ENCODE results near the gene DCP1B. TPM values are rescaled to one million over a fixed set of nuclear protein-coding genes. Genes with fewer than 3 reads are reported as not detected.

DCP1B gene
- total RNA-seq, 1 experiment from 2014 or later, result 4.8 TPM

GRCh38 chr12:2049604-2050540 lies 45.6 kb upstream of the DCP1B start:
- H3K36me3 ChIP-seq (ENCODE audit: control insufficient read depth, insufficient read depth, low read length), result no peaks in the 10 kb centered on the region
- H3K27me3 ChIP-seq (ENCODE audit: control insufficient read depth, insufficient read depth, low read length), result peaks cover 13% of the 10 kb centered on the region
- ATAC-seq (no peak), DNase-seq (ENCODE audit: low read depth, low spot score) (no peak)
- no peaks in the 10 kb centered on the region for H3K4me1 ChIP-seq (ENCODE audit: control insufficient read depth, insufficient read depth, low read length)
- no peak overlapping the region for H3K27ac ChIP-seq (ENCODE audit: low read length)
- H3K4me3 ChIP-seq (ENCODE audit: low read depth in 2 of 2, low read length in 2 of 2), result no peak overlapping the region
- ChIA-PET POLR2A (no interaction called here), CTCF (no interaction called here)
- intact Hi-C loops (cut with micrococcal nuclease; ENCODE audit: unreplicated experiment) (no loop called here), in situ Hi-C loops (cut with HindIII; ENCODE audit: low pct_unique_long_range_greater_than_20kb, low sequenced_read_pairs) (no loop called here)
- no peaks in the 10 kb centered on the region for H3K9me3 ChIP-seq (ENCODE audit: control insufficient read depth, insufficient read depth, low read depth, low read length)
- TF ChIP-seq CTCF (IDR thresholded peaks at IDR 0.05) (no peak), TCF7L2 (IDR thresholded peaks at IDR 0.05; ENCODE audit: low read depth, low read length) (no peak), REST (IDR thresholded peaks at IDR 0.05; ENCODE audit: insufficient read depth in 1 of 2, low read depth in 2 of 2, low read length in 1 of 2) (no peak), SIN3A (IDR thresholded peaks at IDR 0.05; ENCODE audit: borderline replicate concordance, insufficient read depth, low read depth, low read length) (no peak), POLR2AphosphoS5 (IDR thresholded peaks at IDR 0.05; ENCODE audit: low read depth, low read length) (no peak)
- no TSS peak for BruUV-seq (replicated peaks)

GRCh38 chr12:2047752-2048151 lies 43.5 kb upstream of the DCP1B start:
- no TSS peak for BruUV-seq (replicated peaks)
- ATAC-seq, result no peak
- Histone ChIP-seq H3K4me1 (ENCODE audit: control insufficient read depth, insufficient read depth, low read length) (no peaks in the 10 kb centered on the region), H3K9me3 (ENCODE audit: control insufficient read depth, insufficient read depth, low read depth, low read length) (no peaks in the 10 kb centered on the region), H3K36me3 (ENCODE audit: control insufficient read depth, insufficient read depth, low read length) (no peaks in the 10 kb centered on the region), H3K27ac (ENCODE audit: low read length) (no peak overlapping the region), H3K27me3 (ENCODE audit: control insufficient read depth, insufficient read depth, low read length) (peaks cover 15% of the 10 kb centered on the region), H3K4me3 (ENCODE audit: low read depth in 2 of 2, low read length in 2 of 2) (no peak overlapping the region)
- ChIA-PET CTCF (no interaction called here), POLR2A (no interaction called here)
- TF ChIP-seq POLR2AphosphoS5 (IDR thresholded peaks at IDR 0.05; ENCODE audit: low read depth, low read length), result no peak
- TF ChIP-seq TCF7L2 (IDR thresholded peaks at IDR 0.05; ENCODE audit: low read depth, low read length), result no peak
- no peak for DNase-seq (ENCODE audit: low read depth, low spot score)
- in situ Hi-C loops (cut with HindIII; ENCODE audit: low pct_unique_long_range_greater_than_20kb, low sequenced_read_pairs), result no loop called here
- intact Hi-C loops (cut with micrococcal nuclease; ENCODE audit: unreplicated experiment), result no loop called here

- no peak overlapping the region for H3K27ac ChIP-seq (ENCODE audit: low read length)
- intact Hi-C loops (cut with micrococcal nuclease; ENCODE audit: unreplicated experiment), result no loop called here
- ChIA-PET CTCF (no interaction called here), POLR2A (no interaction called here)
- no TSS peak for BruUV-seq (replicated peaks)
- no peak for DNase-seq (ENCODE audit: low read depth, low spot score)
- no peak for ATAC-seq
- no peak overlapping the region for H3K4me3 ChIP-seq (ENCODE audit: low read depth in 2 of 2, low read length in 2 of 2)
- no peaks in the 10 kb centered on the region for H3K4me1 ChIP-seq (ENCODE audit: control insufficient read depth, insufficient read depth, low read length)
- no peaks in the 10 kb centered on the region for H3K9me3 ChIP-seq (ENCODE audit: control insufficient read depth, insufficient read depth, low read depth, low read length)
- peaks cover 15% of the 10 kb centered on the region for H3K27me3 ChIP-seq (ENCODE audit: control insufficient read depth, insufficient read depth, low read length)
- in situ Hi-C loops (cut with HindIII; ENCODE audit: low pct_unique_long_range_greater_than_20kb, low sequenced_read_pairs), result no loop called here
- no peak for TF ChIP-seq CTCF (IDR thresholded peaks at IDR 0.05)
- TF ChIP-seq TCF7L2 (IDR thresholded peaks at IDR 0.05; ENCODE audit: low read depth, low read length), result no peak
- H3K36me3 ChIP-seq (ENCODE audit: control insufficient read depth, insufficient read depth, low read length), result no peaks in the 10 kb centered on the region
These were observed 42.7 kb upstream of the DCP1B start for GRCh38 chr12:2046957-2047356.
